GM06990 (cell line): ENCODE results near the gene KIFC3.

Experiments used
- DNase-seq: peaks from one replicate; pipeline ENCODE4 v3.0.0-alpha.2; 2011; ENCODE audit not compliant: insufficient read length; ENCODE audit errors: extremely low read depth
- H3K27me3 ChIP-seq: replicated peaks from 2 replicates; pipeline ENCODE4 v1.6.0; 2011; ENCODE audit warnings: low read length; ENCODE audit not compliant: control insufficient read depth, insufficient read depth
- H3K36me3 ChIP-seq: 2 replicates; pipeline ENCODE4 v1.5.1; 2011; ENCODE audit warnings: low read length; ENCODE audit not compliant: control insufficient read depth, insufficient read depth
- H3K4me3 ChIP-seq: replicated peaks from 2 replicates; pipeline ENCODE4 v1.5.1; 2011; ENCODE audit warnings: low read depth, mild to moderate bottlenecking, control low read depth, low read length
- CTCF ChIP-seq: IDR thresholded peaks from 2 replicates; pipeline ENCODE4 v1.5.1; 2011; ENCODE audit warnings: low read length, control low read depth, mild to moderate bottlenecking, inconsistent platforms; ENCODE audit not compliant: insufficient read depth, poor library complexity, severe bottlenecking

KIFC3 gene

GRCh38 chr16:57711346-57711745 is 90.9 kb downstream of the KIFC3 start:
- no peak overlapping the region for H3K4me3 ChIP-seq
- TF ChIP-seq CTCF = no peak
- no peaks in the 10 kb centered on the region; the same call in none of the 2 replicates for H3K27me3 ChIP-seq
- no peak for DNase-seq
- H3K36me3 ChIP-seq = no peaks in the 10 kb centered on the region

- DNase-seq = no peak
- Histone ChIP-seq H3K4me3 (no peak overlapping the region), H3K27me3 (no peaks in the 10 kb centered on the region; the same call in none of the 2 replicates), H3K36me3 (no peaks in the 10 kb centered on the region)
- TF ChIP-seq CTCF = no peak
These were observed 92.6 kb downstream of the KIFC3 start for GRCh38 chr16:57709663-57710062.
